H9 (cell line): ENCODE data around the gene IER3. TPM values are rescaled to one million over a fixed set of nuclear protein-coding genes. Genes with fewer than 3 reads are reported as not detected.

ENCODE experiments used
- DNase-seq: peaks from one replicate; pipeline ENCODE4 v3.0.0-alpha.2; 2017
- H2AFZ ChIP-seq: one replicate; pipeline ENCODE4 v1.6.1; 2013; ENCODE audit warnings: mild to moderate bottlenecking, low read length, control low read depth, moderate library complexity
- H2AK5ac ChIP-seq: 2 replicates; pipeline ENCODE4 v1.6.1; 2013; ENCODE audit warnings: low read length, control low read depth, mixed read lengths; ENCODE audit not compliant: insufficient read length
- H2BK120ac ChIP-seq: one replicate; pipeline ENCODE4 v1.6.1; 2013; ENCODE audit warnings: low read depth, mild to moderate bottlenecking, low read length, control low read depth, inconsistent platforms; ENCODE audit not compliant: poor library complexity, severe bottlenecking
- H2BK12ac ChIP-seq: 2 replicates; pipeline ENCODE4 v1.6.1; 2013; ENCODE audit warnings: low read length, control low read depth, mixed read lengths, low read depth; ENCODE audit not compliant: insufficient read length
- H2BK15ac ChIP-seq: 2 replicates; pipeline ENCODE4 v1.6.1; 2013; ENCODE audit warnings: low read depth, low read length, control low read depth
- H2BK20ac ChIP-seq: one replicate; pipeline ENCODE4 v1.6.1; 2013; ENCODE audit warnings: low read depth, mild to moderate bottlenecking, low read length, control low read depth, inconsistent platforms; ENCODE audit not compliant: poor library complexity, severe bottlenecking
- H2BK5ac ChIP-seq: 2 replicates; pipeline ENCODE4 v1.6.1; 2013; ENCODE audit warnings: low read length, control low read depth, mixed read lengths; ENCODE audit not compliant: insufficient read length
- H3K14ac ChIP-seq: 2 replicates; pipeline ENCODE4 v1.6.1; 2013; ENCODE audit warnings: low read length, control low read depth; ENCODE audit not compliant: insufficient read depth
- H3K18ac ChIP-seq: 2 replicates; pipeline ENCODE4 v1.6.1; 2013; ENCODE audit warnings: low read depth, mild to moderate bottlenecking, mixed read lengths, low read length, control low read depth; ENCODE audit not compliant: insufficient read length
- H3K23ac ChIP-seq: 2 replicates; pipeline ENCODE4 v1.6.1; 2013; ENCODE audit warnings: low read length, control low read depth, mixed read lengths, low read depth; ENCODE audit not compliant: insufficient read length
- H3K23me2 ChIP-seq: 2 replicates; pipeline ENCODE4 v1.6.1; 2013; ENCODE audit warnings: low read depth, mild to moderate bottlenecking, mixed read lengths, low read length, control low read depth; ENCODE audit not compliant: insufficient read length, poor library complexity, severe bottlenecking
- H3K27ac ChIP-seq: 2 replicates; pipeline ENCODE4 v1.5.1; 2013; ENCODE audit warnings: low read length, control low read depth, mixed read lengths, low read depth; ENCODE audit not compliant: insufficient read length
- H3K27me3 ChIP-seq: 2 replicates; pipeline ENCODE4 v1.6.1; 2013; ENCODE audit warnings: low read length, control low read depth, inconsistent platforms; ENCODE audit not compliant: insufficient read depth
- H3K4ac ChIP-seq: 2 replicates; pipeline ENCODE4 v1.6.1; 2013; ENCODE audit warnings: low read depth, mild to moderate bottlenecking, control low read depth, inconsistent platforms, low read length, moderate library complexity
- H3K4me1 ChIP-seq: 2 replicates; pipeline ENCODE4 v1.6.1; 2013; ENCODE audit warnings: low read length, control low read depth, inconsistent platforms; ENCODE audit not compliant: insufficient read depth
- H3K4me2 ChIP-seq: 2 replicates; pipeline ENCODE4 v1.6.1; 2013; ENCODE audit warnings: low read length, control low read depth, mixed read lengths; ENCODE audit not compliant: insufficient read length, insufficient read depth
- H3K56ac ChIP-seq: 2 replicates; pipeline ENCODE4 v1.6.1; 2013; ENCODE audit warnings: low read depth, mild to moderate bottlenecking, mixed read lengths, low read length, control low read depth; ENCODE audit not compliant: insufficient read length
- H3K79me1 ChIP-seq: 2 replicates; pipeline ENCODE4 v1.6.1; 2013; ENCODE audit warnings: low read depth, mild to moderate bottlenecking, moderate library complexity, low read length, control low read depth, inconsistent platforms; ENCODE audit not compliant: insufficient read depth, poor library complexity, severe bottlenecking
- H3K79me2 ChIP-seq: 2 replicates; pipeline ENCODE4 v1.6.1; 2013; ENCODE audit warnings: low read length, control low read depth, inconsistent platforms; ENCODE audit not compliant: insufficient read depth
- H3K9ac ChIP-seq: 2 replicates; pipeline ENCODE4 v1.6.1; 2013; ENCODE audit warnings: low read length, control low read depth, mixed read lengths; ENCODE audit not compliant: insufficient read length; ENCODE audit errors: extremely low read depth
- H3K9me3 ChIP-seq: one replicate; pipeline ENCODE4 v1.6.1; 2013; ENCODE audit warnings: low read depth, low read length, inconsistent platforms; ENCODE audit not compliant: control insufficient read depth
- H3T11ph ChIP-seq: one replicate; pipeline ENCODE4 v1.6.1; 2013; ENCODE audit warnings: mild to moderate bottlenecking, low read length, control low read depth, inconsistent platforms
- H4K20me1 ChIP-seq: one replicate; pipeline ENCODE4 v1.6.1; 2013; ENCODE audit not compliant: control insufficient read depth, insufficient read length, insufficient read depth
- H4K5ac ChIP-seq: 2 replicates; pipeline ENCODE4 v1.6.1; 2013; ENCODE audit warnings: low read depth, mild to moderate bottlenecking, mixed read lengths, low read length, control low read depth; ENCODE audit not compliant: insufficient read length
- H4K8ac ChIP-seq: replicated peaks from 2 replicates; pipeline ENCODE4 v1.6.1; 2013; ENCODE audit warnings: low read length, control low read depth, mixed read lengths, low read depth; ENCODE audit not compliant: insufficient read length
- H4K91ac ChIP-seq: 2 replicates; pipeline ENCODE4 v1.6.1; 2013; ENCODE audit warnings: low read depth, mild to moderate bottlenecking, moderate library complexity, mixed read lengths, low read length, control low read depth; ENCODE audit not compliant: insufficient read length
- H3K27ac Mint-ChIP-seq, 3 experiments: 2 replicates in 2 of 3; 3 replicates in 1 of 3; pipeline ENCODE4 v1.8.0; 2020 to 2021; ENCODE audit warnings: mixed read lengths in 3 of 3, mild to moderate bottlenecking in 1 of 3, moderate library complexity in 1 of 3
- H3K27me3 Mint-ChIP-seq: 2 replicates; pipeline ENCODE4 v1.8.0; 2021; ENCODE audit warnings: low read depth, mild to moderate bottlenecking, moderate library complexity, mixed read lengths
- H3K36me3 Mint-ChIP-seq, 3 experiments: 2 replicates in 2 of 3; 3 replicates in 1 of 3; pipeline ENCODE4 v1.8.0; 2020 to 2021; ENCODE audit warnings: low read depth in 3 of 3, mixed read lengths in 3 of 3; ENCODE audit not compliant: insufficient read depth in 1 of 3
- H3K4me1 Mint-ChIP-seq, 2 experiments: 2 replicates each; pipeline ENCODE4 v1.8.0; 2020; ENCODE audit warnings: mixed read lengths in 2 of 2
- H3K4me3 Mint-ChIP-seq, 2 experiments: 2 replicates in 1 of 2; 3 replicates in 1 of 2; pipeline ENCODE4 v1.8.0; 2020 to 2021; ENCODE audit warnings: mild to moderate bottlenecking in 2 of 2, mixed read lengths in 2 of 2, moderate library complexity in 1 of 2
- H3K9me3 Mint-ChIP-seq, 2 experiments: 2 replicates in 1 of 2; 3 replicates in 1 of 2; pipeline ENCODE4 v1.8.0; 2020; ENCODE audit warnings: mild to moderate bottlenecking in 2 of 2, mixed read lengths in 2 of 2, moderate library complexity in 1 of 2
- WGBS: extraction: QIAGEN DNeasy Blood & Tissue Kit; methylation state at CpG from one replicate; pipeline ENCODE4 v1.1.7; 2013; ENCODE audit warnings: missing lambda C conversion rate, low lambda C conversion rate, mixed read lengths; ENCODE audit not compliant: insufficient read length; ENCODE audit errors: extremely low coverage; 5-methylcytosine and 5-hydroxymethylcytosine counted together
- total RNA-seq: library from RNA; stranded (reverse); gene quantifications from 2 replicates; pipeline ENCODE4 v1.2.1, GENCODE V29; 2021
- TF ChIP-seq, protein P1 (sequence below): fragments of 200-600 bp; sonication (generic); conservative IDR thresholded peaks from 3 replicates; pipeline ENCODE4 v1.8.0; 2021; ENCODE audit warnings: antibody characterized with exemption, mild to moderate bottlenecking

IER3 gene
- total RNA-seq, 1 experiment from 2014 or later = 43.5 TPM

DNA sequence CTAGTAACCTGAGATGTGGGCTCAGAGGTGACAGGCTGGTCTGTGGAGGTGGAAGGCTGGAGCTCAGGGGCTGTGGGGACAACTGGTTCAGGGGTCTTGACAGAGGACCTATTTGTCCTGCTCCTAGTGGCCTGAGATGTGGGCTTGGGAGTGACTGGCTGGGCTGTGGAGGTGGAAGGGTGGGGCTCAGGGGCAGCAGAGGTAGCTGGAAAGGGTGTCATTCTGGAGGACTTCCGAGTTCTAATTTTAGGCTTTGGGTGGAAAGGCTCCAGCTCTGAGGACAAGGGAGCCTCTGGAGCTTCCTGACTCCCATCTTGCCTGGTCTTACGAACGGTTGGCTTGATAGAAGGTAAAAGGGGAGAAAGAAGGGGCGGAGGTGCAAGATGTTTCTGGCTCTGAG is 38.7 kb downstream of the IER3 start:
- peaks cover 53 to 80% (median 71%) of the 10 kb centered on the region in 3 experiments; a peak in 6 of 7 replicates for H3K36me3 Mint-ChIP-seq

More for the DNA sequence above, 38.7 kb downstream of the IER3 start:
- H2AFZ ChIP-seq = no peak overlapping the region
- TF ChIP-seq, protein P1, sequence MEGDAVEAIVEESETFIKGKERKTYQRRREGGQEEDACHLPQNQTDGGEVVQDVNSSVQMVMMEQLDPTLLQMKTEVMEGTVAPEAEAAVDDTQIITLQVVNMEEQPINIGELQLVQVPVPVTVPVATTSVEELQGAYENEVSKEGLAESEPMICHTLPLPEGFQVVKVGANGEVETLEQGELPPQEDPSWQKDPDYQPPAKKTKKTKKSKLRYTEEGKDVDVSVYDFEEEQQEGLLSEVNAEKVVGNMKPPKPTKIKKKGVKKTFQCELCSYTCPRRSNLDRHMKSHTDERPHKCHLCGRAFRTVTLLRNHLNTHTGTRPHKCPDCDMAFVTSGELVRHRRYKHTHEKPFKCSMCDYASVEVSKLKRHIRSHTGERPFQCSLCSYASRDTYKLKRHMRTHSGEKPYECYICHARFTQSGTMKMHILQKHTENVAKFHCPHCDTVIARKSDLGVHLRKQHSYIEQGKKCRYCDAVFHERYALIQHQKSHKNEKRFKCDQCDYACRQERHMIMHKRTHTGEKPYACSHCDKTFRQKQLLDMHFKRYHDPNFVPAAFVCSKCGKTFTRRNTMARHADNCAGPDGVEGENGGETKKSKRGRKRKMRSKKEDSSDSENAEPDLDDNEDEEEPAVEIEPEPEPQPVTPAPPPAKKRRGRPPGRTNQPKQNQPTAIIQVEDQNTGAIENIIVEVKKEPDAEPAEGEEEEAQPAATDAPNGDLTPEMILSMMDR = no peak
- no peak overlapping the region for H3K14ac ChIP-seq
- no peaks in the 10 kb centered on the region for H3K79me2 ChIP-seq
- H3K4me1 ChIP-seq = no peaks in the 10 kb centered on the region
- Mint-ChIP-seq H3K4me1 (peaks cover 6 to 7% of the 10 kb centered on the region in 2 experiments), H3K27ac (no peak overlapping the region), H3K9me3 (no peaks in the 10 kb centered on the region), H3K4me3 (no peak overlapping the region), H3K27me3 (no peaks in the 10 kb centered on the region)
- no peak overlapping the region for H3K56ac ChIP-seq
- no peak overlapping the region for H3K4me2 ChIP-seq
- H4K20me1 ChIP-seq = no peaks in the 10 kb centered on the region
- H3K18ac ChIP-seq = no peak overlapping the region
- H3K23ac ChIP-seq = no peak overlapping the region
- H3K9me3 ChIP-seq = no peaks in the 10 kb centered on the region
- H2AK5ac ChIP-seq = no peak overlapping the region
- H4K5ac ChIP-seq = no peak overlapping the region
- no peak overlapping the region for H2BK5ac ChIP-seq
- no peak overlapping the region for H2BK15ac ChIP-seq
- H3K79me1 ChIP-seq = no peaks in the 10 kb centered on the region
- no peak overlapping the region for H3T11ph ChIP-seq
- DNase-seq = no peak
- H3K4ac ChIP-seq = no peak overlapping the region
- H3K27me3 ChIP-seq = no peaks in the 10 kb centered on the region
- no peak overlapping the region for H2BK120ac ChIP-seq
- no peak overlapping the region for H4K8ac ChIP-seq
- H4K91ac ChIP-seq = no peak overlapping the region
- no peak overlapping the region for H2BK20ac ChIP-seq
- H3K9ac ChIP-seq = no peak overlapping the region
- H2BK12ac ChIP-seq = no peak overlapping the region
- WGBS = no CpG with 5 or more reads among the region's 4 CpGs
- no peaks in the 10 kb centered on the region for H3K23me2 ChIP-seq
- no peak overlapping the region for H3K27ac ChIP-seq
